HK-2 (cell line): ENCODE results near the gene TSR2.
A peak's percentile ranks its signal among the peaks of the same experiment; 100 is the strongest.

Source experiments
- DNase-seq: peaks from one replicate; pipeline ENCODE4 v3.0.0-alpha.2; 2018; ENCODE audit not compliant: unreplicated experiment

The TSR2 gene

GRCh38 chrX:54439960-54440871 is at the start of gene TSR2:
Gene TSR2 (plus strand): TSS chrX:54440404. CDS start chrX:54440422, 18 bp downstream.
- peak; percentile 83 for DNase-seq

- no peak for DNase-seq
Measured at GRCh38 chrX:54397113-54397512, 43.1 kb upstream of the TSR2 start.

- no peak for DNase-seq
Measured at GRCh38 chrX:54407266-54407665, 32.9 kb upstream of the TSR2 start.

GRCh38 chrX:54411732-54412131 is 28.5 kb upstream of the TSR2 start:
- DNase-seq: no peak

GRCh38 chrX:54413753-54414152 is 26.5 kb upstream of the TSR2 start:
- no peak for DNase-seq

GRCh38 chrX:54415534-54416350 is 24.5 kb upstream of the TSR2 start:
- no peak for DNase-seq

- no peak for DNase-seq
Measured at GRCh38 chrX:54416965-54417364, 23.2 kb upstream of the TSR2 start.

- no peak for DNase-seq
Measured at GRCh38 chrX:54419559-54420302, 20.5 kb upstream of the TSR2 start.

GRCh38 chrX:54422168-54422567 is 18.0 kb upstream of the TSR2 start:
- DNase-seq: no peak

GRCh38 chrX:54423161-54423888 is 16.9 kb upstream of the TSR2 start:
- no peak for DNase-seq

GRCh38 chrX:54427837-54428424 is 12.3 kb upstream of the TSR2 start:
- no peak for DNase-seq

- DNase-seq: no peak
Measured at GRCh38 chrX:54430519-54430918, 9.7 kb upstream of the TSR2 start.

GRCh38 chrX:54435121-54435520 is 5.1 kb upstream of the TSR2 start:
- no peak for DNase-seq

GRCh38 chrX:54442790-54443189 is 2.6 kb downstream of the TSR2 start:
- no peak for DNase-seq

- no peak for DNase-seq
Measured at GRCh38 chrX:54444752-54445151, 4.5 kb downstream of the TSR2 start.

- no peak for DNase-seq
Measured at GRCh38 chrX:54446084-54446483, 5.9 kb downstream of the TSR2 start.

GRCh38 chrX:54447461-54447860 is 7.3 kb downstream of the TSR2 start:
- DNase-seq: peak; percentile 13

- DNase-seq: no peak
Measured at GRCh38 chrX:54449929-54450328, 9.7 kb downstream of the TSR2 start.

- no peak for DNase-seq
Measured at GRCh38 chrX:54452920-54453319, 12.7 kb downstream of the TSR2 start.

- no peak for DNase-seq
Measured at GRCh38 chrX:54470054-54470760, 30.0 kb downstream of the TSR2 start.
